Mesothelial cell of epicardium (in vitro differentiated cells): ENCODE data around the gene LRMDA. TPM values are rescaled to one million over a fixed set of nuclear protein-coding genes. Genes with fewer than 3 reads are reported as not detected.
A peak's percentile ranks its signal among the peaks of the same experiment; 100 is the strongest.

ENCODE experiments used
- DNase-seq, 2 experiments: peaks; one replicate each; pipeline ENCODE4 v3.0.0; 2021; ENCODE audit warnings: low spot score in 2 of 2; ENCODE audit not compliant: unreplicated experiment in 2 of 2
- H3K27ac Mint-ChIP-seq: 2 replicates; pipeline ENCODE4 v1.8.0; 2021; ENCODE audit warnings: mixed read lengths
- H3K27me3 Mint-ChIP-seq: 2 replicates; pipeline ENCODE4 v1.8.0; 2021; ENCODE audit warnings: low read depth, mixed read lengths
- H3K36me3 Mint-ChIP-seq: 2 replicates; pipeline ENCODE4 v1.8.0; 2021; ENCODE audit warnings: mixed read lengths
- H3K4me1 Mint-ChIP-seq: 2 replicates; pipeline ENCODE4 v1.8.0; 2021; ENCODE audit warnings: mixed read lengths
- H3K4me3 Mint-ChIP-seq: 2 replicates; pipeline ENCODE4 v1.8.0; 2021; ENCODE audit warnings: mild to moderate bottlenecking, moderate library complexity, mixed read lengths
- H3K9me3 Mint-ChIP-seq: 2 replicates; pipeline ENCODE4 v1.8.0; 2021; ENCODE audit warnings: mixed read lengths
- CTCF ChIP-seq: fragments of 200-600 bp; sonication (generic); IDR thresholded peaks from one replicate; pipeline ENCODE4 v1.5.0; 2021; ENCODE audit warnings: antibody characterized with exemption; ENCODE audit not compliant: unreplicated experiment
- total RNA-seq: library from RNA; stranded (reverse); gene quantifications from 3 replicates; pipeline ENCODE4 v1.2.1, GENCODE V29; 2021

LRMDA gene
- total RNA-seq, 1 donor from 2014 or later = 2.0 TPM

GRCh38 chr10:76306856-76307255, 875.4 kb downstream of the LRMDA start:
- Mint-ChIP-seq H3K4me1 (peaks cover 84% of the 10 kb centered on the region), H3K9me3 (no peaks in the 10 kb centered on the region), H3K27me3 (no peaks in the 10 kb centered on the region), H3K27ac (no peak overlapping the region), H3K4me3 (no peak overlapping the region), H3K36me3 (no peaks in the 10 kb centered on the region)
- no peak for DNase-seq
- TF ChIP-seq CTCF = no peak

DNA sequence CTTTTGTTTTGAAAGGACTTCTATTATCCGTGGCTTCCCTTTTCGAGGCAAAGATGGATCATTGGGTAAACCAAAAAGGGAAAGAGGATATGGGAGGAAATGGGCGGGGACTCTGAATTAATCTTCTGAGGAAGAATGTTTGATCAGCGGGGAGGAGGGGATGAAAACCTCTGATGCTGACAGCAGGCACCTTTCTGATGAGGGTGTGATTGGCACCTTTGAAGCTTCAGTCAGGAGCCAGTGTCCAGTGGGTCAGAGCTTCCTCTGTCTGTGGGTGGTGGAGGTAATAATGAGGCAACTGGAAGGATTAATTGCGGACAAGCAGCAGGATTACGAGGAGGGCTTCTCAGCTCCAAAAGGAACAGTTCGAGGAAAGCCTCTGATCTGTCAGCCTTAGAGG, 877.6 kb downstream of the LRMDA start:
- DNase-seq = no peak
- no peak for TF ChIP-seq CTCF
- no peaks in the 10 kb centered on the region for H3K27me3 Mint-ChIP-seq
- peak overlapping the region; percentile 87 for H3K27ac Mint-ChIP-seq
- H3K9me3 Mint-ChIP-seq = no peaks in the 10 kb centered on the region
- H3K4me3 Mint-ChIP-seq = no peak overlapping the region
- no peaks in the 10 kb centered on the region for H3K36me3 Mint-ChIP-seq
- peaks cover 71% of the 10 kb centered on the region for H3K4me1 Mint-ChIP-seq

- Mint-ChIP-seq H3K36me3 (no peaks in the 10 kb centered on the region), H3K9me3 (no peaks in the 10 kb centered on the region), H3K27me3 (no peaks in the 10 kb centered on the region), H3K27ac (peak overlapping the region; percentile 87), H3K4me1 (peaks cover 63% of the 10 kb centered on the region), H3K4me3 (no peak overlapping the region)
- no peak for TF ChIP-seq CTCF
- DNase-seq = no peak
Observed at GRCh38 chr10:76309741-76310587, 878.5 kb downstream of the LRMDA start.

DNA sequence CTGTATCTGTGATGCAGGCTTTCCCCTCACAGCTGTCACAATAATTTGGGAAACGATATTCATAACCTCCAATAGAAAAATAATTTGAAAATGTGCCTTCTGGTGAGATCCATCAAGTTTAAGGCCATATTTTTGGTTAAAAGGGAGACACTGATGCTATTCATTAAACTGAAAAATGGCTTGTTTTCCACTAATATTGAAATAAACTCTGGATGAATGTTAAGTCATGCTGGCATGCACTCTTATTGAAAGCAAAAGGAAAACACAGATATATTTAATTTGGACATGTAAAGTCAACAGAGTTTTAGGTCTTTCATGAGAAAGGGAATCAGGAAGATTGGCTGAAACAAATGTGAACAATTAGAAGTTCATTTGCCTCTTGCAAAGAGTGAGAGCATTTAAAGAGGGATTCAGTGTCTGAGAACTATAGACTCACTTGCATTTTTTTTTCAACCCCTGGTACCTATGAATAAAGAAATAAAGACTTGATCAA, 879.2 kb downstream of the LRMDA start:
- peaks cover 57% of the 10 kb centered on the region for H3K4me1 Mint-ChIP-seq
- no peaks in the 10 kb centered on the region for H3K27me3 Mint-ChIP-seq
- no peaks in the 10 kb centered on the region for H3K9me3 Mint-ChIP-seq
- TF ChIP-seq CTCF = no peak
- no peak for DNase-seq
- H3K27ac Mint-ChIP-seq = peak overlapping the region; percentile 52
- H3K4me3 Mint-ChIP-seq = no peak overlapping the region
- no peaks in the 10 kb centered on the region for H3K36me3 Mint-ChIP-seq

- Mint-ChIP-seq H3K27me3 (no peaks in the 10 kb centered on the region), H3K9me3 (peaks cover 6% of the 10 kb centered on the region), H3K36me3 (peaks cover 5% of the 10 kb centered on the region), H3K4me1 (peaks cover 47% of the 10 kb centered on the region), H3K27ac (peak overlapping the region; percentile 31), H3K4me3 (no peak overlapping the region)
- DNase-seq = no peak
- TF ChIP-seq CTCF = peak; percentile 43
Observed at GRCh38 chr10:76311752-76312636, 880.6 kb downstream of the LRMDA start.
